Stimulated activated CD8-positive, alpha-beta memory T cell treated with anti-CD3 and anti-CD28 coated beads, Interleukin-2, amount 100 ng/mL, for 1 hour (primary cell): ENCODE data around the gene NFIA.
"Not testable (repeated sequence)": the region's sequence is repeated elsewhere in the genome, so short reads cannot be mapped to it uniquely, and the experiment has no call there.

Experiments used
- DNase-seq, 2 donors: peaks; one replicate each; pipeline ENCODE4 v3.0.0-alpha.2; 2020; ENCODE audit warnings: low read depth in 2 of 2

Gene NFIA

DNA sequence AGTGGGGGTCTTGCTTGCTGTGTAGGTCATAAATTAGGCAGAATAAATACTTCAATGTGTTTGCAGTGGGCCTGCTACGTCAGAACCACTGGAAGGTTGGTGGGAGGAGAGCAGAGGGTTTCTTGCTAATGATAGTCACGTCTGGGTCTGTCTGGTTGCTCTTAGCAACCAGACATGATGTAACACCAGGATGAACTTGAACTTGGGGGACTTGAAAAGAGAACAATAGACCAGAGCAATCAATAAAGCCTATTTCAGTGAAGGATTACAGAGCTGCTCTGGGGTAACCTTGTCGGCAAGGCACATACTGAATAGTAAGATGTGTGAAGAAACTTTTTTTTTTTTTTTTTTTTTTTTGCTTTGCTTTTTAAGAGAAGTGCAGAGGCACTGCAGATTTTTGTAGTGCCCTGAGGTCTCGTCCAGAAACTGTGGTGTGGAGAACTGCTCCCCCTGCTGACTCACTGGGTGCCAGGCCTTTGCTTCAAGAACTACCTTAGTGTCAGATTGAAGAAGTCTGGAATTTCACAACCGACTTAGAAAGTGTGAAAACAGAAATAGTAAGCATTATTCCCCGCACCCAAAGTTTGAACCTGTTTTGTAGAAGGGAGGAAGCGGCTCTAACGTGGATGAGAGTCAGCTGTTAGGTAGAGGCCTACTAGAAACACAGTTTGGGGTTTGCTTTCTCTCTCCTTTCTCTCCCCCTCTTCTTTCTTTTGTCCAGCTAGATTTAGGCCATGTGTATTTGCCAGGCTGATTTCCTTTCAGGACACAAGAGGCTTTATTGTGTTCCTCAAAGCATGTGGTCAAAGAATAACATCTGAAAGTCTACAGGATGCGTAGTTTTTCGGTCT lies 371.0 kb downstream of the NFIA start:
- DNase-seq = peak; percentile 29 to 34

DNA sequence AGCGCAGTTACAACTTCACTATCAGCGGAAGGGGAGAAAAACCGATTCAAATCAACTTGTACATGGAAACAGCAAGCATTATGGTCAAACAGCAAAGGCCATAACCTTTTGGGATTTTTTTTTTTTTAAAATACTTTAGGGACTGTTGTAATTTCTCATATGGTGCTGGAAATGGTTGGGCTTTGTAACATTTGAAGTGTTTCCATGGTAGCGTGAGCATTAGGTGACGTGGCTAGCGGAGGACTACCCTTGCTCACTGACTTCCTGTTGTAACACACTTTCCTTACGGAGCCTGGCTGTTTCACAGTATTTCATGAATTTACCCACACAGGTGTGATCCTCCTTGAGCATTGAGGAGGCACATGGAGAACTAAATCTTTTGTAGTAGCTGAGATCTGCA lies 373.0 kb downstream of the NFIA start:
- DNase-seq = no peak

DNA sequence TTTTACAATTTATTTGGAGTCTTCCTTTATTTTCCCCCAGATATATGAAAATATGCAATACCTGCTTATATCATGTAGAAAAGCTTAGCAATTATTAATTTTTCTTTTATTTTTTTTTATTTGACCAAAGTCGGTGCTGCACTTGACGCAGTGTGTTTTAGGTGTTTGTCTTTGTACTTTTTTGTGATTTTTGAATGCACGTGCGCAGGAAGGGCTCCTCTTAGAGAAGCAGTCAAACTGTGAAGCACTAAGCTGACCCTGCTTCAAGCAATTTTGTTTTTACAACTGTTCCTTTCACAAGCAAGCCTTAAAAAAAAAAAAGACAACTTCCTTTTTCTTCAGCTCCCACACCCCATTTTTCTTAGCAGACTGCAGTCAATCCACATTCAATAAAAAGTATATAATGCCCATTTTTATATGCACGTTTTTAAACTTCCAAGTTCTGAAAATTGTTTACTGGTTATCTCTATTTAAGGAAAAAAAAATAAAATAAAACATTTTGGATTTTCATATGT lies 375.2 kb downstream of the NFIA start:
- DNase-seq = no peak

DNA sequence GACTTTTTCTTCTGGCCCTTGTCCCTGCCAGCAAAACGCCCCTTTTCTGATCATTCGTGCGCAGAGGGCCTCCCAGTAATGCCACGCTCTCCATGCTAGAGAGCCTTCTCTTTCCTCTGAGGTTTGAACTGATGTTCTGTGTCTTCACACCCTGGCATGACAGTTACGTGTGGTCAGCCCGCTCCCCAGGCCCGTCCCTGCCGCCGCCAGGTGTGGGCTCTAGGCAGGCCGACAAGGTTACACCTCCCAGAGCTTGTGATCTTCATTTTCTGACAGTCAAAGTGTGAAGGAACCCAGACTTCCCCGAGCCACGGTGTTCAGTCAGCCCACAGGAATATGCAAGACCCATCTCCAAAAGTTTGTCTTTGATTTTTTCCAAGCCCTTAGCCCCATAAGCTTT lies 377.0 kb downstream of the NFIA start:
- no peak for DNase-seq

DNA sequence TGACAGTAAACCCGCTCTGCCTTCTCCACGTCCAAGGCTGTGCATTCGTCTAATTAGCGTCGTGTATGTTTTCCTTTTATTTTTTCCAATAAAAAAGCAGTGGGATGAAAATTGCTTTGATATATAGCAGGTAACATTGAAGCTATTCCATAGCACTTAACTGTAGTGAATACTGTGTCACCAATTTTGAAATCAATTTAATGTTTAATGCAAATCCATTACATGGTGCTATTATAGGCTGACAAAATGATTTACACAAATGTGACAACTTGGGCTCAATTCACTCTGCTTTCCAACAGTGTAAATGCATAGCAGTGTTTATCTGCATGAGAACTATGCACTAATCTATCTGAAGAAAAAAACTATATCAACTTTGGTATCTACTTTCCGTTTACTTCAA lies 377.8 kb downstream of the NFIA start:
- no peak for DNase-seq

DNA sequence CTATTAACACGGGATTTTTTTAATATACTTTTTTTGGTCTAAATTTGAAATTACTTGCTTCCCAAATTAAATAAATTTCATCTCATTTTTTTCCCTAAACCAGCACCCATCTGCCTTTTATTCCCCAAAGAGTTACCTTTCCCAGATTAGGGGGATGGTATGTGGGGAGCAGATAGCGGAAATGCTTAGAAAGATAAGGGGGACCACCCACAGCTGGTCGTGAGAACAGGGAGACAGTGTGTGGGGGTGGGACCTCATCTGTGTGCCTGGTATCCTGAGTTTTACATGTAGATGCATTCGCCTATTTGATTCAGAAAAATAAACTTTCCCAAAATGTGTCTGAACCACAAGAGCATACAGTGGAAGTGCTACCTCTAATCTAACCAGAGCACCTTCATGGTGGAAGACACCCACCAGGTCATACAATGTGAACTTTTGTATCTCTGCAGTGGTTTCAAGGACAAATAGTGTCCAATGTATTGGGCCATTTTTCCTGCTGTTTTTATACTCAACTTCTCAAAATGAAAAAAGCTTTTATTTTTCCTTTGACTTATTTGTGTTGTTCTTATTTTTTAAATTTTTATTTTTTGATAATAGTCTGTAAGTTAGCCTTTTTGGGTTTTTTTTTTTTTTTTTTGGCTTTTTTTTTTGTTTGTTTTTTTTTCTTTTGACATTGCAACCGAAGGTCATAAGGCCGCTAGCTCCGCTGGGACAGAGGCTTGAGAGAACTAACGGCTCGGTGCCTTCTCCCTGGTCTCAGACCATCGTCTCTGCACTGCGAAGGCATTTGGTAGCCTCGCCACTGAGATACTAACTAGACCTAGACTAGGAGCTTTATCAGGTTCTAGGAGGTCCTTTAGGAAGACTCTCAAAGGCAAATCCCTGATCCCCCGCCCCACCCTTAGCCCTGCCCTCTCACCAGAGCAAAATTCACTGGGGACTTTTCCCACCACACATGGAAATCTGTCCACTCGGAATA lies 379.3 kb downstream of the NFIA start:
- DNase-seq = no peak

DNA sequence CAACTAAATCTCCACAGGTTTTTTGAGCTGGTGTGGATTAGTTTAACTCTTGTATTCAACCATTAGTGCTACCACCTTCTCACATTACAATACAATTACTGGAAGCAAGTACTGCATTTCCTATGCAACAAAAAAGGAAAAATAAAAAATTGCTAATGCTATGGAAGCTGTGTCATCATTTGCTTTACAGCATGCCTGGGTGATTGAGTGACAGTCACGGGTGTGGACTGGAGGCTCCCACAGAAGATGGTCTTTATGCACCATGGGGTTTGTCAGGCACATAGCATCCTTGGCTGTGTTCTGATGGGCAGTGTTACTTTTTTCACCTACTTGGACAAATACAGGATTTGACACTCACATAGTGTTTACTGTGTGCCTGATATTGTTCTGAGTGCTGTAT lies 380.3 kb downstream of the NFIA start:
- no peak for DNase-seq

DNA sequence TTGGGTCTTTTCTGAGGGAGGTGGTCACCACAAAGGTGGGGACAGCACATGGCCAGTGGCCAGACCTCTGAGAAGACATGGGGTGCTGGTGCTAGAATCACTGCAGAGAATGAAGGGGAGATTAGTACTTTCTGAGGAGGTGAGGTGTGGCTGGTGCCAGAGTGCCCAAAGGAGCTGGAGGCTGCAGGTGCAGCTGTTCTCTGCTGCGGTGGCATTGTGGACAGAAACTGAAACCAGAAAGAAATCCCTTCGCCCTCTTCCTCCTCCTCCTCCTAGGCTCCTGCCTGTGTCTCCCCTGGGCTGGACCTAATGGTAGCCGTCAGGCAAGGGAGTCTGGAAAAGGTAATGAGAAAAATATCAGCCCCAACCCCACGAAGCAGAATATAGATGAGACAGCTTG lies 380.9 kb downstream of the NFIA start:
- no peak for DNase-seq

DNA sequence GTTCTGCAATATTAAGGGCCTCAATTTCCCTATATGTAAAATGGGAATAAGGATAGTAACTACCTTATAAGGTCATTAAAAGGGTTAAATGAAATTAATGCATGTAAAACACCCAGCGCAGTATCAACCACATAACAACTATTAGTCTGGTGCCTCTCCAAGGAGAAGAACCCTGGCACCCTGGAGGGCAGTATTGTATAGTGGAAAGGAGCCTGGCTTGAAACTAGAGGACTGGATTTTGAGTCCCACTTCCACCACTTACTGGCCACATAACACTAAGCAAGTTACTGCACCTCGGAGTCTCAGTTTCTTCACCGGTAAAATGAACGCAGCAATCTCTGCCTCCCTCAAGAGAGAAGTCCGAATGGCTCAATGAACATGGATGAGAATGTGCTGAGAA lies 385.5 kb downstream of the NFIA start:
- DNase-seq = not testable (repeated sequence)

DNA sequence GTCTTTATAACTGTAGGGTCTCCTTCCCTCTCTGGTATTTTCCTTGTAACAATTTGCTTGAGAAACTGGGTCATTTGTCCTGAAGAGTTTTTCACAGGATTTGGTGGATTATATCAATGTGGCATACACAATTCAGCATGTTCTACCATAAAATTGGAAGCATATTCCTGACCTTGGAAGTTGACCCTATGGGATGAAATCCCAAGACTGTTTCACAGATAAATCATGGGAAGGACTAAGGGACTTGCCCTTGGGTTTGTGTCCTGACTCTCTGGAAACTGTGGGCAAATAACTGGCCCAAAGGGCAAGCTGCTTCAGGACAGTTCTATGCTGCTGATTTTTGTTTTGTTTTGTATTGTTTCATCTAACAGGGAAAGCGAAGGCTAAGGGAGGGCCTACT lies 387.0 kb downstream of the NFIA start:
- DNase-seq = no peak

DNA sequence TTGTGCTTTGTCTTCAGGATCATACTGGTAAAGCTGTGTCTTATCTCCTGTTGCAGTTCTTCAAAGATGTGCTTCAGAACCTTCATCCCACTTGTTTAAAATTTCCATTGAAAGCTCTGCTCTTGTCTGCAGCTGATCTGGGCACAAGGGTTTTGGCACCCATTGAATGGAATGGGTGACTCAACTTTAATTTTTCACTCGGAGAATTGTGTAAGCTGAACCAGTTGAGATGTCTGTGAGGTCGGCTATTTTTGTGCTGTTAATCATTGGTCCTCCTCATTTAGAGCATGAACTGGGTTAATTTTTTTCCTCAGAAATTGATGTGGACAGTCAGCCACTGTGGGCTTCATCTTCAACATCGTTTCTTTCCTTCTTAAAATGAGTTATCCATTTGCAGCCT lies 390.5 kb downstream of the NFIA start:
- DNase-seq = no peak

DNA sequence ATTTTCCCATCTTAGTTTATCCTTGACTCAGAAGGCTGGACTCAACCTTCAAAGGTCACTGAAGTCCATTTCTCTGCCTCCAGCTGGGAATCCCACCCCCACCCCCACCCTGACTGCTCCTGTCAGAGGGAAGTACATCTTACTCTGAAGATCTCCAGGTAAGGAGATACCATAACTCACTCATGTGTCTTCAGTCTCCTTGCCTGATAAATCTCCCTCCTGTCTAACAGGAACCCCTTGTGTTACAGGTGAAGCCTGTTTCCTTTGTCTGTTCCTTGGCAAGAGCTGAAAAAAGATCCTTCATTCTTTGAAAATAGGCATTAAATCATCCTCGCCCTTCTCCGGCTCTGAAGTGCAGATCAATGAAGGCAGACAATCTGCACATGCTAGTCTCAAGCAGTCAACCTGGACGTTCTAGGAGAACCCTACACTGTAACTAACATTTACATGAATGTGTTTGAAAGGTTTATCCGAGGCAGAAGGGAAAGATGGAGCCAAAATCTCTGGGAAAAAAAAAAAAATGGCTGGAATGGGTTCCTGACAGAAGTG lies 392.0 kb downstream of the NFIA start:
- no peak for DNase-seq

DNA sequence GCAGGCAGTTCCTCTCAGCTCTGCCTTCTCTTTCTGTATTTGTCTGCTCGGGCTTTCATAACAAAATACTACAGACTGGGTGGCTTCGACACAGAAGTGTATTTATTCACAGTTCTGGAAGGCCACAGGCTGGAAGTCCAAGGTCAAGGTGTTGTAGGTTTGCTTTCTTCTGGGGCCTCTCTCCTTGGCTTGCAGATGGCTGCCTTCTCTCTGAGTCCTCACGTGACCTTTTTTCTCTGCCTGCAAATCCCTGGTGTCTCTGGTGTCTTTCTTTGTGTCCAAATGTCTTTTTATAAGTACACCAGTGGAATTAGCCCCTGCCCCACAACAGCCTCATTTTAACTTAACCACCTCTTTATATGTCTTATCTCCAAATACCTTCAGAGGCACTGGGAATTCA lies 392.6 kb downstream of the NFIA start:
- no peak for DNase-seq

DNA sequence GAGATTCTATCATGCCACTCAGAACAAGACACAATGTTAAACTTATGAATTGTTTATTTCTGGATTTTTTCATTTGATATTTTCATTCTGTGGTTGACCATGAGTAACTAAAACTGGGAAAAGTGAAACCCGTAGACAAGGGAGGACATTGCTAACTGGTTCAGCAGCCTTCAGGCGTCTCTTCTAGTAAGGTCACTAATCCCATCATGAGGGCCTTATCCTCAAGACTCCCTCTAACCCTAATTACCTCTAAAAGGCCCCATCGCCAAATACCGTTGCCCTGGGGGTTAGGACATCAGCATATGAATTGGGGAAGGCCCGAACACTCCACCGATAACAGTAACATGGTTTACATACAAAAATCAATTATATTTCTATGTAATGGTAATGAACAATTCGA lies 394.9 kb downstream of the NFIA start:
- no peak for DNase-seq

DNA sequence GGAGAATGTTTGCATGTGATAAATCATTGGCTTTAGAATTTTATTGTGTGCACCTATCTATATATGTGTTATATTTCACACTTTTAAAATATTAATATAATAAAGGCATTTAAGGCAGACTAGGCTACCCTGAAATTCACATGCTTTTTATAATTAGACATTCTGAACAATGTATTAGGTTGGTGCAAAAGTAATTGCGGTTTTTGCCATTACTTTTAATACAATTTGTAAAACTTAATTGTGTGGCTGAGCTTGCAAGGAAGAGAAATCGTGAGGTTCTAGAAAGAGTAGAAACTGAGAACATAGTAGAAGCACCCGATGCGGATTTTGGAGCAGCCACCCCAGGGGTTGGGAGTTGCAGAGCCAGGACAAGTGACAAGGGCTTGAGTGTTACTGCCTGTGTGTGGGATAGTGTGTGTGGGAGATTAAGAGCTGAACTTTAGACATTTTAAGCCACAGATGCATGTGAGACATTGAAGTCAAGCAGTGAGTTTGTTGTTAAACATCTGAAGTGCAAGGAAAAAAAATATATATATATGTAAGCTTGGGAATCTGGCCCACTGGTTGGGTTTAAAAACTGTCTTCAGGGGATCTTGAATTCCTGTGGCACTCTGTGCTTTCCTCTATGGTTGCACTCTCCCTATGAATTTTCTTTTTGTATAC lies 398.0 kb downstream of the NFIA start:
- DNase-seq = no peak

DNA sequence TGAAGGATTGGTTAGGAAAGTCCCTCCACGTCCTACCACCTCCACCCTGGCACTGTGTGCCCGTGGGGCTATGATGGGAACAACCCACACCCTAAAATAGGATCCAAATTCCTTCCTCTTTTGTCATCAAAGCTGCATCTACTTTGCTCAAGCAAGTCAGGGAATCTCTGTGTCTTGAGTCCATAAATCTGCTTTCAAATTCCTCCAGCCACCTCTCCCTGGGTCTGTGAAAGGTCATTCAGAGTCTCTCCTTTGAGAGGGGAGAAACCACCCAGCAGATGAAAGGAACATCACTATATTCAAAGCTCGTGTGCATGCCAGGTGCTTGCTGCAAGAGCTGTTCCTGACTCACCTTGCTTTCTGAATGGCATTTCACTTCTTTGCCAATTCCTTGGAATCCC lies 399.0 kb downstream of the NFIA start:
- DNase-seq = no peak

DNA sequence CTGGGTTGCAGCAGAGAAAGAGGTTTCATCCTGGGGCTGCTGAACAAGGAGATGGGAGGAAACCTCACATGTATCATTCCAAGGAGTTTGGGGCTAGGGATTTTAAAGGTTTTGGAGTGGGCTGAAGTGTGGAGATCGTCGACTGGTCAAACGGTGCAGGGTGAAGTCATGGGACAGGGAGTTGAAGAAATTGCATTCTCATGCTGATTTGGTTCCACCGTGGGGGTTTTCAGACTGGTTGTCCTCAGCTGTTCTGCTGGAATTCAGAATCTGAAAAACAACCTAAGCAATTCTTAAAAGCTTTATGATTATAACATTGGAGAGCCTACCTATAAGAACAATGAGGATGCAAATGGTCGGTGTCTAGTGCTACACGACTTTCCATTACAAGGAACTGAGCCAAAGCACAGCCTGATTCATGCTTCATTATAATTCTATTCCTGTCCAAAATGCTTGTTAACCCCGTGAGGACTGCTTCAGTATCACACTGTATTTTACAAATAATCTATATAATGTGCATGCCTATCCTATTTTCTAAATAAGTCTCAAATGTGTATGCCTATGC lies 399.9 kb downstream of the NFIA start:
- no peak for DNase-seq

DNA sequence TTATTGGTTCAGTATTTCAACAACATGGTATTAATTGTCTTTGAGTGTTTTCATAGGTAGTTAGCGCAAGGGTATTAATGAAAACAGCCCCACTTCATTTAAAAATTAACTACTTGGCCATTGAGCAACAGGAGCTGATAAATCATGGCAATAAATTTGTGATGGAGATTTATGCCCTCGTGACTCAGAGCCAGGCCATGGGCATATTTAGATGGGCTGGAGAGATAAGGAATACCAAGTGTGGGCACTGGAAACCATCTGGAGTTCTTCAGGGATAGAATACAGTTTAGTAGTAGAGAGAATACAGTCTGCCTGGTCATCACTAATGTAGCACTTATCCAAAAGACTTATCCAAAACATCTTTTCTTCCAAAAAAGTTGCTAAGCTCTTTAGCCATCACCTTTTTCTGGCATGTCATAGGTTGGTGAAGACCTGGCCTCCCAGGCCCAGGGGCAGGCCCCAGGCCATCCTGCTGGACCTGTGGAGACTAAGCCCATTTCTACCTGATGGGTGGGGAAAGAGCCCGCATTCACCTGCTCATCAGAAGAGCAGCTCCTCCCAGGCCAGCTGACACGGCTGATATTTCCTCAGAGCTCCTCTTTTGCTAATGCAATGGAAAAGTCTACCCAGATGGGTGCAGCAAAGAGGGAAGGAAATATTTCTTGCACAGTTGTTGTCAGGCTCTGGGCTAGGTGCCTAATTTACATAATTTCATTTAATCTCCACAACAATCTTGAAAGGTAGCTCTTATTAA lies 404.6 kb downstream of the NFIA start:
- DNase-seq = no peak

DNA sequence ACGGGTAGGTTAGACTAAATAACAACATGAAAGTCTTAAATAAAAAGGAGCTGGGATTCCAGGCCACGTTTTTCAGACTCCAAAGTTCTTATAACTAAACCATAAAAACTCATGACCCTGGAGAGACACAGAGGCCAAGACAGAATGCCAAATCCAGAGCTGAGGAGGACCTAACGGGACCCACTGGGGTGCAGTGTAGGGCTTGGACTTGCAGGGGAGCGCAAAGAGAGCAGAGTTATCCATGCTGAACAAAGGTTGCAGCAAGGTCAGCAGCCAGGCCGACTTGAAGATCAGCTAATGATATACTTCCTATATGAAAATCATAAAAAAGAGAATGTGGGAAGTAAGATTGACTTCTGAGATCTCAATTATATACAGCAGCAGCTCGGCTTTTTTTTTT lies 405.4 kb downstream of the NFIA start:
- no peak for DNase-seq

DNA sequence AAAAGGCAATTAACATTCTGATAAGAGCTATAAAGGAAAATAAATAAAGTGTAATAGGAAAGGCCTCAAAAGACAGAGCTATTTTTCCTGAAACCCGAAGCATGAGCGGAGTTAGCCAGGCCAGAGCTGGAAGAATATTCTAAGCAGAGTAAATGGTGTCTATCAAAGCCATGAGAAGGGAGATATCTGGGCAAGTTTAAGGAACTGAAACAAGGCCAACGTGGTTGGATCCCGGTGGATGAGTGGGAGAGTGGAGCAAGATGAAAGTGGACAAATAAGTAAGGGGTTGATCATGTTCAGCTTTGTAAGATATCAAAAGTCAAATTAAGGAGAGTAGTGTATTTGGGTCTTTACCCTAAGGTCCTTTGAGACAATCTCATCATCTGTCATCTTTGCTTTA lies 408.6 kb downstream of the NFIA start:
- DNase-seq = no peak

DNA sequence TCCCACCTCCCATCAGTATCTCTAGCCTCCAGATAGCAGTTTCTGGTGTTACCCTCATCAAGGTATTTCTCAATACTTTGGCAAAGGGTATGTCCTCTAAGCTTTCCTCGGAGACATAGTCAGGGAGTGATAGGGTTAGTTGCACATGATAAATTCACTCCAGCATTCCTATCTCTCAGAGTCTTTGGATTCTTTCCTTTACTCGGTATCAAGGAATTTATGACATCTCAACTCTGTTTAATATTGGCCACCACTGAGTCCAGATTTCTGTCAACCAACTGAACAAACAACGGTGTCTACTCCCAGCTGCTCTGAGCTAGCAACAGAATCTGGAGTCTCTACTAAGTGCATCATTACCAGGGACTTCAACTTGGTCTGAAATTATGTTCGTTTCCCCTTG lies 409.1 kb downstream of the NFIA start:
- DNase-seq = no peak
